HUES64 (cell line): ENCODE measurements around the gene PCDH18.
A peak's percentile ranks its signal among the peaks of the same experiment; 100 is the strongest.
"Not testable (repeated sequence)": the region's sequence is repeated elsewhere in the genome, so short reads cannot be mapped to it uniquely, and the experiment has no call there.

Experiments used
- H3K27ac ChIP-seq: 2 replicates; pipeline ENCODE4 v1.7.0; 2013; ENCODE audit warnings: low read depth, low read length, inconsistent platforms
- H3K27me3 ChIP-seq: 2 replicates; pipeline ENCODE4 v1.6.1; 2013; ENCODE audit warnings: mild to moderate bottlenecking, low read length; ENCODE audit not compliant: insufficient read depth
- H3K36me3 ChIP-seq: 2 replicates; pipeline ENCODE4 v1.6.1; 2013; ENCODE audit warnings: mild to moderate bottlenecking, low read length; ENCODE audit not compliant: insufficient read depth
- H3K4me1 ChIP-seq: 2 replicates; pipeline ENCODE4 v1.6.1; 2013; ENCODE audit warnings: mild to moderate bottlenecking, low read length, moderate library complexity; ENCODE audit not compliant: insufficient read depth
- H3K4me3 ChIP-seq: 2 replicates; pipeline ENCODE4 v1.5.1; 2013; ENCODE audit warnings: mild to moderate bottlenecking, low read length, moderate library complexity
- H3K9ac ChIP-seq: 2 replicates; pipeline ENCODE4 v1.6.1; 2013; ENCODE audit warnings: mild to moderate bottlenecking, low read depth, low read length
- H3K9me3 ChIP-seq: 2 replicates; pipeline ENCODE4 v1.6.1; 2013; ENCODE audit warnings: low read depth, low read length; ENCODE audit not compliant: insufficient read depth
- WGBS: fragments of 150-250, 120-280 bp; methylation state at CpG from one replicate; pipeline ENCODE4 v1.1.7; 2013; ENCODE audit warnings: missing lambda C conversion rate; 5-methylcytosine and 5-hydroxymethylcytosine counted together

PCDH18 gene

DNA sequence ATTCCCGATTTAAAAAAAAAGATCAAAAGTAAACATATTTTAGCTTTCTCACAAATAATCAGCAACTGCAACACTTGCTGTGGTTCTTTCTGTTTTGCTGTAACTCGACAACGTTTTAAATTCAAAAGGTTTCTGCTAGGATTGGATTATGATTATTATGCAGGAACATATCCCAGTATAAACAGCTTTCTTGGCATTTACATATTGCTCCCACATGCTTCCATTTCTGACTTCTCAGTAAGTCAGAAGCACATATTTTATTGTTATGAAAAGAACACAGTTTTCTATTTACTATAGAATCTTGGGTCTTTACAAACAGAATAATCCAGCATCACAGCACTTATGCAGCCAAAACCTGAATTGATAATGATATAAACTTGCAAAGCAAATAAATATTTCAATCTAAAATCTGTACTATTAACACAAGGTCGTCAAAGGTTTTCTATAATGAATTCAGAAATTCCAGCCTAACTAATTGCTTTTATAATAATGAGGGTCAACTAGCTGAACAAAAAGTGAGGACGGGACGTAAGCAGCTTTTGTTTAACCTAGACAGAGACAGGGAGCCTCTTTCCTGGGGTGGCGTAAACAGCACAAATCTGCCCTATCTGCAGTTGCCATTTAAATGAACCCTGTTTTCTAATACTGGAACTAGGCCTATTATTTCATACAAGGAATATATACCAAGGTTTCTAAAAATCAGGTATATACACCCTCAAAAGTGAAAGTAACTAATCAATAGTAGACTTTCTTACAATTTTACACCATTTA is 9.8 kb upstream of the PCDH18 start:
- Histone ChIP-seq H3K9ac (no peak overlapping the region), H3K27me3 (no peaks in the 10 kb centered on the region), H3K9me3 (no peaks in the 10 kb centered on the region), H3K4me1 (peaks cover 66% of the 10 kb centered on the region), H3K4me3 (no peak overlapping the region), H3K36me3 (no peaks in the 10 kb centered on the region), H3K27ac (peak overlapping the region; percentile 74; the same call in 1 of the 2 replicates)
- WGBS, result 50% methylated on average over 5 of the region's 7 CpGs

GRCh38 chr4:137541181-137541580 is 8.9 kb upstream of the PCDH18 start:
- Histone ChIP-seq H3K36me3 (no peaks in the 10 kb centered on the region), H3K27me3 (no peaks in the 10 kb centered on the region), H3K27ac (no peak overlapping the region), H3K9me3 (no peaks in the 10 kb centered on the region), H3K9ac (no peak overlapping the region), H3K4me3 (no peak overlapping the region), H3K4me1 (peaks cover 73% of the 10 kb centered on the region)
- 32% methylated on average over 3 of the region's 3 CpGs for WGBS

- Histone ChIP-seq H3K27me3 (no peaks in the 10 kb centered on the region), H3K4me1 (peaks cover 73% of the 10 kb centered on the region), H3K4me3 (no peak overlapping the region), H3K9me3 (no peaks in the 10 kb centered on the region), H3K36me3 (no peaks in the 10 kb centered on the region), H3K27ac (no peak overlapping the region), H3K9ac (no peak overlapping the region)
These were observed 8.1 kb upstream of the PCDH18 start for GRCh38 chr4:137540356-137540755.

GRCh38 chr4:137538526-137538925 is 6.2 kb upstream of the PCDH18 start:
- no peaks in the 10 kb centered on the region for H3K9me3 ChIP-seq
- no peaks in the 10 kb centered on the region for H3K36me3 ChIP-seq
- peaks cover 73% of the 10 kb centered on the region for H3K4me1 ChIP-seq
- no peaks in the 10 kb centered on the region for H3K27me3 ChIP-seq
- no peak overlapping the region for H3K4me3 ChIP-seq
- H3K9ac ChIP-seq, result no peak overlapping the region
- no peak overlapping the region; the same call in 1 of the 2 replicates for H3K27ac ChIP-seq
- WGBS, result 83% methylated on average over 2 of the region's 4 CpGs

GRCh38 chr4:137537807-137538206 is 5.5 kb upstream of the PCDH18 start:
- not testable (repeated sequence) for H3K36me3 ChIP-seq, H3K4me3 ChIP-seq, H3K9me3 ChIP-seq, H3K9ac ChIP-seq, H3K27me3 ChIP-seq
- 94% methylated on average over 2 of the region's 3 CpGs for WGBS
- Histone ChIP-seq H3K4me1 (peaks cover 76% of the 10 kb centered on the region), H3K27ac (peak overlapping the region; percentile 88; the same call in 1 of the 2 replicates)

GRCh38 chr4:137536789-137537561 is 4.7 kb upstream of the PCDH18 start:
- peaks cover 69% of the 10 kb centered on the region for H3K4me1 ChIP-seq
- H3K27ac ChIP-seq, result peak overlapping the region; percentile 88
- no peak overlapping the region for H3K4me3 ChIP-seq
- H3K36me3 ChIP-seq, result no peaks in the 10 kb centered on the region
- H3K9ac ChIP-seq, result no peak overlapping the region
- 50% methylated on average over 5 of the region's 5 CpGs for WGBS
- H3K27me3 ChIP-seq, result no peaks in the 10 kb centered on the region
- no peaks in the 10 kb centered on the region for H3K9me3 ChIP-seq

DNA sequence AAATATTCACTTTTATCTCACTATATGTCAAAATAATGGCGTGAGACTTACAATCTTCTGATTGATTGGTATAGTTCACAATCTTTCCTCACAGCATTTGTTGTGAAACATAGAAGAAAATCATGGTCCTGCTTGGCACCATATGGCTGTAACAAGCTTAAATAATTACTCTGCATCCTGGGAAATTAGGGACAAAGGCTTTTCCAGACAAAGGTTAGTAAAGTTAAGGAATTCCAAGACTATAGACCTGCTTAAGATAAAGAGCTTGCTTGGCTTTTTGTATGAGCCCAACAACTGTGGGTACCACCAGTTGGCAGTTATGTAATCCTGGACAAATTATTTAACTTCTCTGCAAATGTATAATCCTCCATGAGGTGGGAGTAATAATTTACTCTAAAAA is 3.4 kb upstream of the PCDH18 start:
- Histone ChIP-seq H3K27ac (peak overlapping the region; percentile 61), H3K4me1 (peaks cover 59% of the 10 kb centered on the region), H3K4me3 (no peak overlapping the region), H3K36me3 (peaks cover 1% of the 10 kb centered on the region; the same call in 1 of the 2 replicates), H3K27me3 (no peaks in the 10 kb centered on the region), H3K9me3 (no peaks in the 10 kb centered on the region), H3K9ac (no peak overlapping the region)
- WGBS, result no CpG with 5 or more reads among the region's 1 CpG

- 100% methylated on average over 1 of the region's 1 CpG for WGBS
- Histone ChIP-seq H3K9me3 (no peaks in the 10 kb centered on the region), H3K4me1 (peaks cover 65% of the 10 kb centered on the region), H3K27ac (no peak overlapping the region; the same call in 1 of the 2 replicates), H3K4me3 (no peak overlapping the region), H3K9ac (no peak overlapping the region), H3K27me3 (no peaks in the 10 kb centered on the region), H3K36me3 (peaks cover 13% of the 10 kb centered on the region)
These were observed 2.2 kb upstream of the PCDH18 start for GRCh38 chr4:137534516-137534915.

DNA sequence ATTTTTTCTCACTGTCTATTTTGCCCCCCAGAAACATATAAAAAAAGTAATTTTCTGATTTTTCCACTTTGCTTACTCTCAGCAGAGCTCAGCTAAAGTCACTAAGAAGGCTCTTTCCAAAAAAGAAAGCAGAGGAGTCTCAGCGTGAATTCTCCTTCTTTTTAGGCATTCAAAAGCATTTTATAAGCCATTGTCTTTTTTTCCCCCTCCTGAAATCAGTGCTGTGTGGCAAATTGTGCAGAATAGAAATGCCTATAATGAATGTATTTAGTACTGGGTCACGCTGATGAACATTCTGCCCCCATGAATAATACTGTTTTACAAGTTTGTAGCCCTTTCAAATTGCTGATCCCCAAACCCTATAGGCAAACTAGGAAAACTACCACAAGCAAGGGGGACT is 1.6 kb upstream of the PCDH18 start:
- no peaks in the 10 kb centered on the region for H3K9me3 ChIP-seq
- H3K4me1 ChIP-seq, result peaks cover 68% of the 10 kb centered on the region
- peaks cover 20% of the 10 kb centered on the region for H3K36me3 ChIP-seq
- H3K27ac ChIP-seq, result peak overlapping the region; percentile 52; the same call in 1 of the 2 replicates
- H3K9ac ChIP-seq, result no peak overlapping the region
- H3K27me3 ChIP-seq, result no peaks in the 10 kb centered on the region
- H3K4me3 ChIP-seq, result peak overlapping the region; percentile 93; the same call in 1 of the 2 replicates
- WGBS, result 30% methylated on average over 2 of the region's 2 CpGs

- H3K4me1 ChIP-seq, result peaks cover 68% of the 10 kb centered on the region
- peaks cover 30% of the 10 kb centered on the region for H3K36me3 ChIP-seq
- peak overlapping the region; percentile 88 for H3K27ac ChIP-seq
- H3K27me3 ChIP-seq, result no peaks in the 10 kb centered on the region
- WGBS, result 0% methylated on average over 1 of the region's 3 CpGs
- peak overlapping the region; percentile 74 for H3K9ac ChIP-seq
- H3K4me3 ChIP-seq, result peak overlapping the region; percentile 93
- no peaks in the 10 kb centered on the region for H3K9me3 ChIP-seq
These were observed 559 bp upstream of the PCDH18 start for GRCh38 chr4:137532869-137533236.

DNA sequence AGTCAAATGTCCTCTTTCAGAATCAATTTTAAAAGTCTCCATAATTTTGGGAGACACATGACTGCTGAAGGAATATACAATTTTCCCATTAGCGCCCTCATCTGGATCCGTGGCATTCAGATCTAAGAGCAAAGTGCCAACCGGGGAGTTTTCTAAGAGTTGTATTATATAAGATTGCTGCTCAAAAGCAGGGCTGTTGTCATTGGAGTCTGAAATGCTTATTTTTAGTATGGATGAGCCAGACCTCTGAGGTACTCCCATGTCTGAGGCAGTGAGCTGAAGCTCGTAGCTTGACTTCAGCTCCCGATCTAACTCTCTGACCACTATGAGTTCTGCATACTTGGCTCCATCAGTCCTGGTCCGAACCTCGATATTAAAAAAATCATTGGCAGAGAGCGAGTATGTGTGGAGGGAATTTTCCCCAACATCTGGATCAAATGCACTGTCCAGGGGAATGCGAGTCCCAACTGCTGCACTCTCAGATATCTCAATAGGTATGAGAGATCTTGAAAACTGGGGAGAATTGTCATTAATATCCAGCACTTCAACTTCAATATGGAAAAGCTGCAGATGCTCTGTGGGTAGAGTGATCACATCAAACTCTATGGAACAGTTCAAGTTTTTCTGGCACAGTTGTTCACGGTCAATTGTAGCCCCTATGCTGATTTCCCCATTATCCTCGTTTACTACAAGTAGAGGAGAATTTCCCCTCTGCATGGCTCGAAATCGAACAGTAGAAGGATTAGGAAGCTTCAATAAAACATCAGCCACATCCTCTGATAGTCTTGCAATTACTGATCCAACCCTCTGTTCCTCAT is 917 bp downstream of the PCDH18 start:
- 5% methylated on average over 13 of the region's 13 CpGs for WGBS
- Histone ChIP-seq H3K9ac (peak overlapping the region; percentile 73), H3K4me1 (peaks cover 57% of the 10 kb centered on the region), H3K27me3 (no peaks in the 10 kb centered on the region), H3K9me3 (no peaks in the 10 kb centered on the region), H3K36me3 (peaks cover 45% of the 10 kb centered on the region), H3K27ac (no peak overlapping the region; the same call in 1 of the 2 replicates), H3K4me3 (peak overlapping the region; percentile 93)
